OCI-LY1 (cell line): ENCODE results near the gene TMEM45B.

Source experiments
- CTCF ChIP-seq: fragments of 200-600 bp; sonication (generic), shearing (Covaris generic); IDR thresholded peaks from 2 replicates; pipeline ENCODE4 v1.5.1; 2017; ENCODE audit warnings: mild to moderate bottlenecking, antibody characterized with exemption, low read length, moderate library complexity, mixed read lengths
- EZH2 ChIP-seq: fragments of 200-600 bp; sonication (generic), shearing (Covaris generic); IDR thresholded peaks from 2 replicates; pipeline ENCODE4 v1.8.0; 2017; ENCODE audit warnings: borderline replicate concordance, mixed run types, mild to moderate bottlenecking, antibody characterized with exemption, low read length, moderate library complexity, mixed read lengths

DNA sequence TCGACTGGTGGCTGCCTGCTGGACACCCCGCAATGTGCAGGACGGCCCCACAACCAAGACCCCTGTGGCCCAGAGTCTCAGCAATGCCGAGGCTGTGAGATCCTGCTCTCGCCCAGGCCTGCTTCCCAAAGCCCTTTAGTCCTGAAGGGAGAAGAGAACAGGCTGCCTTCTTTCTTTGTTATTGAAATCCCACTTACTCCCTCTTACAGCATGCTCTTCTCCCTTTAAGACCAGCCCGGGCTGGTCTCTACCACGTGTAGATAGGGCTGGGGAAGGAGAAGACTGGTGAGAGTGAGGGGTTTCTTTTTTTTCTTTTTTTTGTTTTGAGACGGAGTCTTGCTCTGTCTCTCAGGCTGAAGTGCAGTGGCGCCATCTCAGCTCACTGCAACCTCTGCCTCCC, 21.3 kb downstream of the TMEM45B start:
- TF ChIP-seq EZH2 (no peak), CTCF (no peak)
